Left lung (tissue), 10 donors: ENCODE measurements around the gene TECR. TPM values are rescaled to one million over a fixed set of nuclear protein-coding genes. Genes with fewer than 3 reads are reported as not detected.

ENCODE experiments used
- ATAC-seq: fragments of 200-7000 bp; cut with Tn5 transposase; one replicate; pipeline ENCODE4 v1.9.1; 2020; ENCODE audit warnings: moderate library complexity
- DNase-seq, 4 donors: peaks; one replicate each; pipeline ENCODE4 v3.0.0-alpha.2; 2013 to 2020
- H3K27ac ChIP-seq, 2 donors: fragments of 200-600 bp; sonication (generic) in 1 of 2; one replicate each; pipeline versions ENCODE4 v1.5.0 to v1.8.0; 2020 to 2021
- H3K27me3 ChIP-seq, 2 donors: fragments of 200-600 bp; sonication (generic) in 1 of 2; one replicate each; pipeline versions ENCODE4 v1.5.0 to v1.8.0; 2020 to 2021
- H3K36me3 ChIP-seq, 2 donors: fragments of 200-600 bp; sonication (generic) in 1 of 2; one replicate each; pipeline versions ENCODE4 v1.5.0 to v1.8.0; 2020 to 2021
- H3K4me1 ChIP-seq, 2 donors: fragments of 200-600 bp; one replicate each; pipeline ENCODE4 v1.8.0; 2021
- H3K4me3 ChIP-seq, 2 donors: fragments of 200-600 bp; sonication (generic) in 1 of 2; one replicate each; pipeline versions ENCODE4 v1.5.0 to v1.8.0; 2020 to 2021; ENCODE audit warnings: mild to moderate bottlenecking in 1 of 2
- H3K9me3 ChIP-seq, 2 donors: fragments of 200-600 bp; sonication (generic) in 1 of 2; one replicate each; pipeline versions ENCODE4 v1.5.0 to v1.8.0; 2020 to 2021
- intact Hi-C, 2 donors: fragments of 100-400 bp; cut with DNase I; formaldehyde crosslinking; loops; one replicate each; pipeline versions ENCODE4 v1.11.2 to v1.14.2; 2022
- polyA plus RNA-seq, 6 donors: library from polyadenylated mRNA; unstranded; fragments of 120-200 nt; gene quantifications; one replicate each; pipeline ENCODE4 v1.2.1, GENCODE V29; 2013; ENCODE audit not compliant: insufficient read length in 6 of 6
- total RNA-seq, 2 donors: library from RNA; stranded (reverse); fragmentation: NEBNext Ultra II Directional; extraction: Animal tissue kit (Norgen Biotek cat#: 25700); gene quantifications; one replicate each; pipeline ENCODE4 v1.2.1, GENCODE V29; 2021
- TF ChIP-seq, protein P1 (sequence below), 2 donors: fragments of 200-600 bp; sonication (generic) in 1 of 2; IDR thresholded peaks; one replicate each; pipeline versions ENCODE4 v1.5.0 to v1.8.0; 2021; ENCODE audit warnings: antibody characterized with exemption in 2 of 2
- donor health status: DM: no; HTN: yes; CAD: no.
- donor health status: DM: no; HTN: no; CAD: no.

The TECR gene
- total and polyA plus RNA-seq, 8 donors: 77.8 to 122 (median 90.0) TPM

- H3K36me3 ChIP-seq: peaks cover 0 to 13% of the 10 kb centered on the region in 2 donors
- peaks cover 14 to 39% of the 10 kb centered on the region in 2 donors for H3K4me1 ChIP-seq
- TF ChIP-seq, protein P1, sequence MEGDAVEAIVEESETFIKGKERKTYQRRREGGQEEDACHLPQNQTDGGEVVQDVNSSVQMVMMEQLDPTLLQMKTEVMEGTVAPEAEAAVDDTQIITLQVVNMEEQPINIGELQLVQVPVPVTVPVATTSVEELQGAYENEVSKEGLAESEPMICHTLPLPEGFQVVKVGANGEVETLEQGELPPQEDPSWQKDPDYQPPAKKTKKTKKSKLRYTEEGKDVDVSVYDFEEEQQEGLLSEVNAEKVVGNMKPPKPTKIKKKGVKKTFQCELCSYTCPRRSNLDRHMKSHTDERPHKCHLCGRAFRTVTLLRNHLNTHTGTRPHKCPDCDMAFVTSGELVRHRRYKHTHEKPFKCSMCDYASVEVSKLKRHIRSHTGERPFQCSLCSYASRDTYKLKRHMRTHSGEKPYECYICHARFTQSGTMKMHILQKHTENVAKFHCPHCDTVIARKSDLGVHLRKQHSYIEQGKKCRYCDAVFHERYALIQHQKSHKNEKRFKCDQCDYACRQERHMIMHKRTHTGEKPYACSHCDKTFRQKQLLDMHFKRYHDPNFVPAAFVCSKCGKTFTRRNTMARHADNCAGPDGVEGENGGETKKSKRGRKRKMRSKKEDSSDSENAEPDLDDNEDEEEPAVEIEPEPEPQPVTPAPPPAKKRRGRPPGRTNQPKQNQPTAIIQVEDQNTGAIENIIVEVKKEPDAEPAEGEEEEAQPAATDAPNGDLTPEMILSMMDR (IDR thresholded peaks at IDR 0.05): peak; percentile 68 to 69
- ATAC-seq (peak; percentile 97), DNase-seq (peak; percentile 85 to 97 (median 93))
- H3K27me3 ChIP-seq: no peaks in the 10 kb centered on the region
- no peaks in the 10 kb centered on the region for H3K9me3 ChIP-seq
- peak within 1 kb of the TSS; percentile 82 to 84 for H3K4me3 ChIP-seq
- intact Hi-C loops: loop anchor here in 1 of 2 donors (10.0 kb wide), 1 partner anchor 123 kb away; the partner anchor contains the start of gene ZNF333
- peak within 1 kb of the TSS; percentile 53 to 73 for H3K27ac ChIP-seq
Measured at GRCh38 chr19:14571695-14572490, 42.5 kb downstream of the TECR start, which contains the start of gene NDUFB7. TSS of gene NDUFB7 (minus strand) at chr19:14572066. CDS start at chr19:14572000, 66 bp downstream.

DNA sequence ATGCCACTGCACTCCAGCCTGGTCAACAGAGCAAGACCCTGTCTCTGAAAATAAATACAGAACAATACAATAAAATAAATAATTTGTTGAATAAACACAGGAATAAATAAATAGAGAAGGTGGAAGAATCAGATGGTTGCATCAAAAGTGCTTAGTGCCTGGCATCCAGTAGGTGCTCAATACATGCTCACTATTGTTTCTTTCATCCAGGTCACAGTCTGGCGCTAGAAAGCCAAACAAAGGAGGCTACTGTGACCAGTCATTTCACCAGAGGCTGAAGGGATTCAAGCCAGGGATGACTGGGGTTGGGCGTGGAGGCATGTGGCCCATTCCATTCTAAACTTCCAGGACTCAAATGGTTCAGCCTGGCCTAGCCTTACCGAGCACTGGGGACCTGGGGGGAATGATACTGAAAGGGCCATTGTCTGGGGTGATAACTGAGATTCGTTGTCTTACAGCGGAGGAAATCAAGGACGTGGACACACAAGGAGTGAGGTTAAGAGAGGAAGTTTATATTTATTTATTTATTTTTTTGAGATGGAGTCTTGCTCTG, 46.1 kb downstream of the TECR start:
- peaks cover 13 to 27% of the 10 kb centered on the region in 2 donors for H3K4me1 ChIP-seq
- ATAC-seq: no peak
- H3K4me3 ChIP-seq: no peak overlapping the region
- intact Hi-C loops: loop anchor here in 1 of 2 donors (10.0 kb wide), 1 partner anchor 119 kb away; the partner anchor contains the start of gene ZNF333
- TF ChIP-seq, protein P1 (IDR thresholded peaks at IDR 0.05): no peak
- no peaks in the 10 kb centered on the region for H3K9me3 ChIP-seq
- peak in 1 of 4 donors; percentile 0 for DNase-seq
- no peak overlapping the region for H3K27ac ChIP-seq
- no peaks in the 10 kb centered on the region for H3K36me3 ChIP-seq
- H3K27me3 ChIP-seq: no peaks in the 10 kb centered on the region

DNA sequence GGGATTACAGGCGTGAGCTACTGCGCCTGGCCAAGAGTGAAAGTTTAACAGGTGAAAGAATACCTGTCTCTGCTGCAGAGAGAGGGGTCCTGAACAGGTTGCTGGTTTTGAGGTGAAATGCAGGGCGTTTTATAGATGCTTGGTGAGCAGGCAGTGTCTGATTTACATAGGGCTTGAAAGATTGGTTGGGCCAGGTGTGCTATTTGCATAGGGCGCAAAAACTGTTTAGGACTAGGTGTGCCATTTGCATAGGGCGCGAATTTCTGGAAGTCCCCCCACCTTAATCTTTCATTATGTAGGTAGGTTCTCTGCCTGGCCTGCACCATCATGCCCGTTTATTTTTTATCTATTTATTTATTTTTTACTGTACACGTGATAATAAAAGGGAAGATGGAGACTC, 47.0 kb downstream of the TECR start:
- Histone ChIP-seq H3K4me3 (no peak overlapping the region), H3K27ac (no peak overlapping the region), H3K27me3 (no peaks in the 10 kb centered on the region), H3K36me3 (no peaks in the 10 kb centered on the region), H3K9me3 (no peaks in the 10 kb centered on the region), H3K4me1 (peaks cover 6 to 18% of the 10 kb centered on the region in 2 donors)
- intact Hi-C loops: loop anchor here in 1 of 2 donors (10.0 kb wide), 1 partner anchor 118 kb away; the partner anchor contains the start of gene ZNF333
- ATAC-seq (no peak), DNase-seq (peak in 1 of 4 donors; percentile 0)
- TF ChIP-seq, protein P1 (IDR thresholded peaks at IDR 0.05): no peak

DNA sequence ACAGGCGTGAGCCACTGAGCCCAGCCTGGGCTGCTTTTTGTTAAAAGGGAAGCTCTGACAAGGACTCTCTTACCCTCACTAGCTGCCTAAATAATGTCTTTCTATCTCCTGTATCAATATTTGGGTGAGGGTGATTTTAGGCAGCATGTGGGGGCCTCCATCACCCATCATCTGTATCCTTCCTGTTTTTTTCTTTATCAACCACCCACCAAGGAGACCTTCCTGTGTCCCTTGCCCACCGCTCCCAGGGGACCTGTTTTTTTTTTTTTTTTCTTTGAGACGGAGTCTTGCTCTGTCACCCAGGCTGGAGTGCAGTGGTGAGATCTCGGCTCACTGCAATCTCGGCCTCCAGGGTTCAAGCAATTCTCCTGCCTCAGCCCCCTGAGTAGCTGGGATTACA, 47.9 kb downstream of the TECR start:
- H3K36me3 ChIP-seq: no peaks in the 10 kb centered on the region
- peaks cover 6 to 13% of the 10 kb centered on the region in 2 donors for H3K4me1 ChIP-seq
- no peaks in the 10 kb centered on the region for H3K9me3 ChIP-seq
- DNase-seq: peak in 1 of 4 donors; percentile 8
- intact Hi-C loops: loop anchor here in 1 of 2 donors (10.0 kb wide), 1 partner anchor 118 kb away; the partner anchor contains the start of gene ZNF333
- H3K27me3 ChIP-seq: no peaks in the 10 kb centered on the region
- no peak overlapping the region for H3K4me3 ChIP-seq
- TF ChIP-seq, protein P1 (IDR thresholded peaks at IDR 0.05): no peak
- ATAC-seq: no peak
- H3K27ac ChIP-seq: no peak overlapping the region
